ENCODE measurements around the gene RBBP5. TPM values are rescaled to one million over a fixed set of nuclear protein-coding genes. Genes with fewer than 3 reads are reported as not detected.

RBBP5 gene
- total and polyA plus RNA-seq, 10 donors = 4.2 to 23.4 (median 17.7) TPM

DNA sequence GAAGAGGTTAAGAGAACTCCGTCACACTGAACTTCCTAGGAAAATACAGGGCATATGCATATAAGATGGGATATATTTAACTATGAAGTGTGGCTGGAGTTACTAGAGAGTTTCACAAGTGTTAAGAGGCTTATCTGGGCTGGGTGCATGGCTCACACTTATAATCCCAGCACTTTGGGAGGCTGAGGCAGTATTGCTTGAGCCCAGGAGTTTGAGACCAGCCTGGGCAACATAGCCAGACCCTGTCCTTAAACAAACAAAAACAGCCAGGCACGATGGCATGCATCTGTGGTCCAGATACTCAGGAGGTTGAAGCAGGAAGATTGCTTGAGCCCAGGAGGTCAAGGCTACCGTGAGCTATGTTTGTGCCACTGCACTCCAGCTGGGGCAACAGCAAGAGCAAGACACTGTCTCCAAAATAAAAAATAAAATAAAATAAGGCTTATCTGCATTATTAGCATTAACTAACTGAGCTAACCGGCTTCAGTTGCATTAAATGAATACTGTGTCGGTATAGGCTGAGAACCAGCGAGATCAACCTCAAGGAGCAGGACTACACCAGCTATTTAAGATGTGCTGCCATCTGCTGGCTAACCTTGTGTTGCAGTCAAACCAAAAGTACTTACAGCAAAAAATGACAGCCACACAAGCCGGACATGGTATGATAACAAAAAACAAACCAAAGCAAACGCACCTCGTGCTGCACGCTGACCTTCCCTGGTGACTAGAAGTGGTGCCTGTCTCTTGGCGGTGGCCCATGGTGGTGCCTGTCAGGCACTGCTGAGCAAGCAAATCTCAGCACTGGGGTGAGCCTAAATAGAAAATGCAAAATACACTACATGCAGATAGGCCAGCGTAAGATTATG lies 19.7 kb upstream of the RBBP5 start:
- peak in 2 of 3 donors; percentile 55 to 71 for TF ChIP-seq POLR2AphosphoS5 (IDR thresholded peaks at IDR 0.05)
- TF ChIP-seq POLR2A (IDR thresholded peaks at IDR 0.05) = no peak
- TF ChIP-seq, protein P1, sequence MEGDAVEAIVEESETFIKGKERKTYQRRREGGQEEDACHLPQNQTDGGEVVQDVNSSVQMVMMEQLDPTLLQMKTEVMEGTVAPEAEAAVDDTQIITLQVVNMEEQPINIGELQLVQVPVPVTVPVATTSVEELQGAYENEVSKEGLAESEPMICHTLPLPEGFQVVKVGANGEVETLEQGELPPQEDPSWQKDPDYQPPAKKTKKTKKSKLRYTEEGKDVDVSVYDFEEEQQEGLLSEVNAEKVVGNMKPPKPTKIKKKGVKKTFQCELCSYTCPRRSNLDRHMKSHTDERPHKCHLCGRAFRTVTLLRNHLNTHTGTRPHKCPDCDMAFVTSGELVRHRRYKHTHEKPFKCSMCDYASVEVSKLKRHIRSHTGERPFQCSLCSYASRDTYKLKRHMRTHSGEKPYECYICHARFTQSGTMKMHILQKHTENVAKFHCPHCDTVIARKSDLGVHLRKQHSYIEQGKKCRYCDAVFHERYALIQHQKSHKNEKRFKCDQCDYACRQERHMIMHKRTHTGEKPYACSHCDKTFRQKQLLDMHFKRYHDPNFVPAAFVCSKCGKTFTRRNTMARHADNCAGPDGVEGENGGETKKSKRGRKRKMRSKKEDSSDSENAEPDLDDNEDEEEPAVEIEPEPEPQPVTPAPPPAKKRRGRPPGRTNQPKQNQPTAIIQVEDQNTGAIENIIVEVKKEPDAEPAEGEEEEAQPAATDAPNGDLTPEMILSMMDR (IDR thresholded peaks at IDR 0.05 in 8 of 11, conservative IDR thresholded peaks at IDR 0.05 in 3 of 11) = peak; percentile 66 to 89 (median 83)
- Histone ChIP-seq H3K36me3 (peaks cover 0 to 15% (median 6%) of the 10 kb centered on the region in 6 donors), H3K9me3 (no peaks in the 10 kb centered on the region), H3K4me1 (peaks cover 7 to 33% (median 15%) of the 10 kb centered on the region in 6 donors), H3K27ac (peak overlapping the region in 5 of 8 donors; percentile 32 to 58 (median 52)), H3K27me3 (replicated peaks in 1 of 7) (no peaks in the 10 kb centered on the region), H3K4me3 (peak overlapping the region in 1 of 8 donors; percentile 19)
- intact Hi-C loops (cut with DNase I; ENCODE audit: low total_unique reads) = no loop called here
- peak; percentile 79 for DNase-seq
- WGBS, 5 donors = 20 to 24% (median 23%) methylated on average over 12 of the region's 12 CpGs

DNA sequence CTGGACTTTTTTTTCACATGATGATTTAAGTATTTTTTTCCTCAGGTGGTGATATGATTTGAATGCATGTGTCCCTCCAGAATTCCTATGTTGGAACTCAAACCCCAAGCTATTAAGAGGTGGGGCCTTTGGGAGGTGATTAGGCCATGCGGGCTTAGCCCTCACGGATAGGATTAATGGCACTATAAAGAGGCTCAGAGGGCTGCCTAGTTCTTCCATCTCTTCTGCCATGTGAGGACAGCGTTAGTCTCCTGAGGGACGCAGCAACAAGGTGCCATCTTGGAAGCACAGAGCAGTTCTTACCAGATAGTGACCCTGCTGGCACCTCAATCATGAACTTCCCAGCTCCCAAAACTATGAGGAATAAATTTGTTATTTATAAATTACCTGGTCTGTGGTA lies 18.3 kb upstream of the RBBP5 start:
- Histone ChIP-seq H3K27me3 (replicated peaks in 1 of 7) (no peaks in the 10 kb centered on the region), H3K27ac (no peak overlapping the region), H3K4me3 (no peak overlapping the region), H3K4me1 (peaks cover 7 to 31% (median 15%) of the 10 kb centered on the region in 6 donors), H3K36me3 (peaks cover 0 to 3% (median 0%) of the 10 kb centered on the region in 6 donors), H3K9me3 (no peaks in the 10 kb centered on the region)
- DNase-seq = no peak
- intact Hi-C loops (cut with DNase I; ENCODE audit: low total_unique reads) = no loop called here
- TF ChIP-seq POLR2AphosphoS5 (IDR thresholded peaks at IDR 0.05) (no peak), POLR2A (IDR thresholded peaks at IDR 0.05) (no peak)
- TF ChIP-seq, protein P1 (IDR thresholded peaks at IDR 0.05 in 8 of 11, conservative IDR thresholded peaks at IDR 0.05 in 3 of 11) = no peak
- 88 to 97% (median 93%) methylated on average over 4 of the region's 4 CpGs for WGBS, 5 donors

DNA sequence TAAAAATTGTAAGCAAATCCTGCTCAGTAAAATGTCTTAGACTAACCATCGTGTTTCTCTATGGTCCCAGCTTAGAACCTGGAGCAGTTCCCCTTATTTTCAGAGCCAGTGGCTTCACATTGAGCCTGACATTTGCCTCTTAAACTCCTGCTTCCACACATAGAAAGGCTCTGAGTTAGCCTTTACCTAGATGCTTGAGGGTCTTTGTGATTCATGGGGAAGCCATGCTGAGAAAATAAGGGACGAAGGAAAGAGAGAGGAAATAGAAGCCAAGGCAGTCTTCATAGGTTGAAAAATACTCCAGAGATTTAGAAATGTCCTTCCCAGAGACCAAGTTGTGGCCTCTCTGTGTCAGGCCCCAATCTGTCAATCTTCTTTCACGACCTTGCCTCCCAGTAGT lies 16.1 kb upstream of the RBBP5 start:
- H3K27ac ChIP-seq = no peak overlapping the region
- no peaks in the 10 kb centered on the region for H3K9me3 ChIP-seq
- no peaks in the 10 kb centered on the region for H3K27me3 ChIP-seq (replicated peaks in 1 of 7)
- no peak for DNase-seq
- WGBS, 5 donors = 74 to 83% (median 80%) methylated on average over 3 of the region's 3 CpGs
- intact Hi-C loops (cut with DNase I; ENCODE audit: low total_unique reads) = no loop called here
- H3K36me3 ChIP-seq = no peaks in the 10 kb centered on the region
- peaks cover 7 to 23% (median 15%) of the 10 kb centered on the region in 6 donors for H3K4me1 ChIP-seq
- no peak overlapping the region for H3K4me3 ChIP-seq
- no peak for TF ChIP-seq POLR2AphosphoS5 (IDR thresholded peaks at IDR 0.05)
- TF ChIP-seq POLR2A (IDR thresholded peaks at IDR 0.05) = no peak
- TF ChIP-seq, protein P1 (IDR thresholded peaks at IDR 0.05 in 8 of 11, conservative IDR thresholded peaks at IDR 0.05 in 3 of 11) = no peak

DNA sequence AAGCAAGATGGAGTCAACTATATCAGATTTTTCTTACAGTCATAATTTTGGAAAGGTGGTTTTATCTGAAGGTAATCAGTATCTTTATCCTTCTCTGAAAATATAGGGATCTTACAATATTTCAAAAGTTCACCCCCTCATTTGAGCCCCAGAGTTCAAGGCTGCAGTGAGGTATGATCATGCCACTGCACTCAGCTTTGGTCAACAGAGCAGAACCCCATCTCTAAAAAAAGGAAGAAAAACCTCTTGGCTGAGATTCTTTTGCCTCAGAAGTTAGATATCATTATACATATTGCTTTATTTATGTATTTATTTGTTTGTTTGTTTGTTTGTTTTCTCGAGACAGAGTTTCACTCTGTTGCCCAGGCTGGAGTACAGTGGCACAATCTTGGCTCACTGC lies 11.5 kb upstream of the RBBP5 start:
- WGBS, 5 donors = 57 to 90% (median 72%) methylated on average over 1 of the region's 1 CpG
- intact Hi-C loops (cut with DNase I; ENCODE audit: low total_unique reads) = no loop called here
- no peaks in the 10 kb centered on the region for H3K36me3 ChIP-seq
- H3K4me3 ChIP-seq = no peak overlapping the region
- no peaks in the 10 kb centered on the region for H3K27me3 ChIP-seq (replicated peaks in 1 of 7)
- H3K9me3 ChIP-seq = no peaks in the 10 kb centered on the region
- no peak overlapping the region for H3K27ac ChIP-seq
- TF ChIP-seq POLR2AphosphoS5 (IDR thresholded peaks at IDR 0.05) (no peak), POLR2A (IDR thresholded peaks at IDR 0.05) (no peak)
- TF ChIP-seq, protein P1 (IDR thresholded peaks at IDR 0.05 in 8 of 11, conservative IDR thresholded peaks at IDR 0.05 in 3 of 11) = no peak
- no peak for DNase-seq
- H3K4me1 ChIP-seq = peaks cover 0 to 3% (median 0%) of the 10 kb centered on the region in 6 donors

Measured in spleen (tissue), 11 donors.